AG09309 (cell line): ENCODE data around the gene ACADVL.

ENCODE experiments used
- DNase-seq: peaks from one replicate; pipeline ENCODE4 v3.0.0-alpha.2; 2010; ENCODE audit warnings: low read depth
- H3K4me3 ChIP-seq: 2 replicates; pipeline ENCODE4 v1.5.1; 2011; ENCODE audit warnings: mild to moderate bottlenecking, low read depth, low read length, moderate library complexity; ENCODE audit not compliant: control insufficient read depth
- TF ChIP-seq, protein P1 (sequence below): IDR thresholded peaks from 2 replicates; pipeline ENCODE4 v1.5.1; 2011; ENCODE audit warnings: mild to moderate bottlenecking, low read depth, low read length, inconsistent platforms; ENCODE audit not compliant: insufficient read depth, control insufficient read depth; ENCODE audit errors: missing control alignments

Gene ACADVL

GRCh38 chr17:7253082-7253481 lies 33.3 kb downstream of the ACADVL start:
- TF ChIP-seq, protein P1, sequence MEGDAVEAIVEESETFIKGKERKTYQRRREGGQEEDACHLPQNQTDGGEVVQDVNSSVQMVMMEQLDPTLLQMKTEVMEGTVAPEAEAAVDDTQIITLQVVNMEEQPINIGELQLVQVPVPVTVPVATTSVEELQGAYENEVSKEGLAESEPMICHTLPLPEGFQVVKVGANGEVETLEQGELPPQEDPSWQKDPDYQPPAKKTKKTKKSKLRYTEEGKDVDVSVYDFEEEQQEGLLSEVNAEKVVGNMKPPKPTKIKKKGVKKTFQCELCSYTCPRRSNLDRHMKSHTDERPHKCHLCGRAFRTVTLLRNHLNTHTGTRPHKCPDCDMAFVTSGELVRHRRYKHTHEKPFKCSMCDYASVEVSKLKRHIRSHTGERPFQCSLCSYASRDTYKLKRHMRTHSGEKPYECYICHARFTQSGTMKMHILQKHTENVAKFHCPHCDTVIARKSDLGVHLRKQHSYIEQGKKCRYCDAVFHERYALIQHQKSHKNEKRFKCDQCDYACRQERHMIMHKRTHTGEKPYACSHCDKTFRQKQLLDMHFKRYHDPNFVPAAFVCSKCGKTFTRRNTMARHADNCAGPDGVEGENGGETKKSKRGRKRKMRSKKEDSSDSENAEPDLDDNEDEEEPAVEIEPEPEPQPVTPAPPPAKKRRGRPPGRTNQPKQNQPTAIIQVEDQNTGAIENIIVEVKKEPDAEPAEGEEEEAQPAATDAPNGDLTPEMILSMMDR = no peak
- H3K4me3 ChIP-seq = peak overlapping the region; percentile 79
- no peak for DNase-seq

GRCh38 chr17:7254511-7254910 lies 34.8 kb downstream of the ACADVL start:
- no peak overlapping the region for H3K4me3 ChIP-seq
- TF ChIP-seq, protein P1 = no peak
- no peak for DNase-seq

DNA sequence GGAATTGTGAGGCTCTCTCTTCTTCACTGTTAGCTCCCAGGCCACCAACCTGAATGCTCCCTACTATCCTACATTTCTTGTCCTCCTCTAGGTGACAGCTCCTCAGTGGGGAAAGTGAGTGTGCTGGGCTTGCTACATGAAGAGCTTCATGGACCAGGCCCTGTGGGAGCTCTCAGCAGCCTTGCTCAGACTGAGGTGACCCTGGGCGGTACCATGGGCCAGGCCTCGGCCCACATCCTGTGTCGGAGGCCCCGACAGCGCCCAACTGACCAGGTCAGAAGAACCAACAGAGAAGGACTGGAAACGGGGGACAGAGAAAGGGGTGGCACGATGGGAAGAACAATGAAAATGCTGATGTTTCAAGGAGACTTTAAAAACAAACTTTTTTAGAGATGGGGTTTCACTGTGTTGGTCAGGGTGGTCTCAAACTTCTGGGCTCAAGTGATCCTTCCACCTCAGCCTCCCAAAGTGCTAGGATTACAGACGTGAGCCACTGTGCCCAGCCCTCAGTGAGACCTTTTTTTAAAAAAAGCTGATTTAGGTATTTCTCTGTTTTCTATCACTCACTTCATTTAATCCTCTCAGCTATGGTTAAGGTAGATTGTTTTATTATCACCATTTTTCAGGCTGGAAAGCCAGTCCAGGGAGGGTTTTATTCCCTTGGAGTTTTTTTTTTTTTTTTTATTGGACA lies 37.2 kb downstream of the ACADVL start:
- TF ChIP-seq, protein P1 = no peak
- DNase-seq = no peak
- no peak overlapping the region for H3K4me3 ChIP-seq

GRCh38 chr17:7258731-7259554 lies 39.2 kb downstream of the ACADVL start:
- TF ChIP-seq, protein P1 = no peak
- DNase-seq = no peak
- no peak overlapping the region for H3K4me3 ChIP-seq

GRCh38 chr17:7259555-7259889 lies 39.8 kb downstream of the ACADVL start:
- TF ChIP-seq, protein P1 = no peak
- no peak for DNase-seq
- no peak overlapping the region for H3K4me3 ChIP-seq

DNA sequence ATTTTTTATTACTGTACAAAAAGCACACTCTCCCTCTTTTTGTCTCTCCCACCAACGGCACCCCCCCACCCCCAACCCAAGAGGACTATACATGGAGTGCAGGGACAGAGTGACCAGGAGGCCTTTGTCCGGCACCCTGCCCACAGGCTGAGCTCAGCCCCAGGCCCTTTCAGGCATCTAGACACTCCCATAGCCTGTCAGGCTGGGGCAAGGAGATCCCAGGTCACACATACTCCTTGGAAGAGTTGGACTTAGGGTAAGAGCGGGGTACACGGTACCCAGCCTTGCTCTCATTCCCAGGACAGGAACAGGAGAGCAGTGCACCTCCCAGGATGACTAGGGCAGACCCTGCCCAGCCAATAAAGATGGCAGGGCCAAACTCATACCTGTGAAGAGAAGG lies 40.4 kb downstream of the ACADVL start:
- no peak overlapping the region for H3K4me3 ChIP-seq
- TF ChIP-seq, protein P1 = no peak
- no peak for DNase-seq
